ENCODE data around the gene SHOX. TPM values are rescaled to one million over a fixed set of nuclear protein-coding genes. Genes with fewer than 3 reads are reported as not detected.

The SHOX gene
- total RNA-seq, 1 donor from 2014 or later: not detected

- DNase-seq: peak; percentile 52
- H3K27ac ChIP-seq: no peak overlapping the region
- H3K4me1 ChIP-seq: no peaks in the 10 kb centered on the region
- no peaks in the 10 kb centered on the region for H3K9me3 ChIP-seq
- intact Hi-C loops (cut with DNase I): no loop called here
- peaks cover 72% of the 10 kb centered on the region for H3K27me3 ChIP-seq
- ATAC-seq: no peak
- no peaks in the 10 kb centered on the region for H3K36me3 ChIP-seq
- H3K4me3 ChIP-seq: no peak overlapping the region
- TF ChIP-seq CTCF (IDR thresholded peaks at IDR 0.05): no peak
Observed at GRCh38 chrX:630007-630611, 482 bp upstream of the SHOX start.

- no peak for TF ChIP-seq CTCF (IDR thresholded peaks at IDR 0.05)
- Histone ChIP-seq H3K27ac (no peak overlapping the region), H3K4me1 (no peaks in the 10 kb centered on the region), H3K27me3 (peaks cover 75% of the 10 kb centered on the region), H3K9me3 (no peaks in the 10 kb centered on the region), H3K4me3 (no peak overlapping the region), H3K36me3 (no peaks in the 10 kb centered on the region)
- ATAC-seq (no peak), DNase-seq (no peak)
- intact Hi-C loops (cut with DNase I): no loop called here
Observed at GRCh38 chrX:631802-632365, 1.3 kb downstream of the SHOX start.

- Histone ChIP-seq H3K27ac (no peak overlapping the region), H3K4me3 (no peak overlapping the region), H3K4me1 (no peaks in the 10 kb centered on the region), H3K36me3 (no peaks in the 10 kb centered on the region), H3K9me3 (no peaks in the 10 kb centered on the region), H3K27me3 (peaks cover 76% of the 10 kb centered on the region)
- TF ChIP-seq CTCF (IDR thresholded peaks at IDR 0.05): no peak
- no peak for ATAC-seq
- no peak for DNase-seq
- intact Hi-C loops (cut with DNase I): no loop called here
Observed at GRCh38 chrX:632366-633042, 1.9 kb downstream of the SHOX start.

GRCh38 chrX:633043-633984, 2.7 kb downstream of the SHOX start:
- intact Hi-C loops (cut with DNase I): no loop called here
- H3K9me3 ChIP-seq: no peaks in the 10 kb centered on the region
- no peak for TF ChIP-seq CTCF (IDR thresholded peaks at IDR 0.05)
- no peak for ATAC-seq
- peaks cover 78% of the 10 kb centered on the region for H3K27me3 ChIP-seq
- DNase-seq: no peak
- H3K27ac ChIP-seq: no peak overlapping the region
- no peak overlapping the region for H3K4me3 ChIP-seq
- no peaks in the 10 kb centered on the region for H3K36me3 ChIP-seq
- H3K4me1 ChIP-seq: no peaks in the 10 kb centered on the region

- no peaks in the 10 kb centered on the region for H3K36me3 ChIP-seq
- DNase-seq: no peak
- no peaks in the 10 kb centered on the region for H3K4me1 ChIP-seq
- ATAC-seq: no peak
- peaks cover 85% of the 10 kb centered on the region for H3K27me3 ChIP-seq
- H3K4me3 ChIP-seq: no peak overlapping the region
- TF ChIP-seq CTCF (IDR thresholded peaks at IDR 0.05): no peak
- no peaks in the 10 kb centered on the region for H3K9me3 ChIP-seq
- H3K27ac ChIP-seq: no peak overlapping the region
- intact Hi-C loops (cut with DNase I): no loop called here
Observed at GRCh38 chrX:633985-634958, 3.7 kb downstream of the SHOX start.
